KMS-11 (cell line): Measurements from ENCODE around the gene RENBP.

ENCODE experiments used
- H2AFZ ChIP-seq: fragments of 200-600 bp; sonication (generic); 2 replicates; pipeline ENCODE4 v1.6.1; 2016; ENCODE audit warnings: antibody characterized with exemption, mixed run types, low read depth
- H3K27ac ChIP-seq: fragments of 200-600 bp; sonication (generic); 2 replicates; pipeline ENCODE4 v1.6.1; 2016; ENCODE audit warnings: mild to moderate bottlenecking, mixed run types
- H3K27me3 ChIP-seq: fragments of 200-600 bp; sonication (generic); 2 replicates; pipeline ENCODE4 v1.6.1; 2017; ENCODE audit warnings: mild to moderate bottlenecking, low read depth, mixed run types, moderate library complexity; ENCODE audit not compliant: insufficient read depth
- H3K36me3 ChIP-seq: fragments of 200-600 bp; sonication (generic); 2 replicates; pipeline ENCODE4 v1.6.1; 2017; ENCODE audit warnings: mild to moderate bottlenecking, mixed run types; ENCODE audit not compliant: insufficient read depth
- H3K4me1 ChIP-seq: fragments of 200-600 bp; sonication (generic); 2 replicates; pipeline ENCODE4 v1.6.1; 2016; ENCODE audit warnings: mild to moderate bottlenecking, low read depth, mixed run types; ENCODE audit not compliant: poor library complexity, severe bottlenecking
- H3K4me2 ChIP-seq: fragments of 200-600 bp; sonication (generic); 2 replicates; pipeline ENCODE4 v1.7.0; 2016; ENCODE audit warnings: mild to moderate bottlenecking, mixed run types
- H3K4me3 ChIP-seq: fragments of 200-600 bp; sonication (generic); IDR thresholded peaks from 2 replicates; pipeline ENCODE4 v1.6.1; 2017; ENCODE audit warnings: low read depth, low read length, mixed read lengths; ENCODE audit not compliant: insufficient read depth
- H3K79me2 ChIP-seq: fragments of 200-600 bp; sonication (generic); 2 replicates; pipeline ENCODE4 v1.6.1; 2016; ENCODE audit warnings: low read depth, mixed run types; ENCODE audit not compliant: insufficient read depth
- H3K9ac ChIP-seq: fragments of 200-600 bp; sonication (generic); 2 replicates; pipeline ENCODE4 v1.6.1; 2016; ENCODE audit warnings: mild to moderate bottlenecking, mixed run types
- H4K20me1 ChIP-seq: fragments of 200-600 bp; sonication (generic); 2 replicates; pipeline ENCODE4 v1.6.1; 2016; ENCODE audit warnings: mild to moderate bottlenecking, mixed run types; ENCODE audit not compliant: insufficient read depth
- TF ChIP-seq, protein P1 (sequence below): fragments of 200-600 bp; sonication (generic); conservative IDR thresholded peaks from 2 replicates; pipeline ENCODE4 v1.6.1; 2017; ENCODE audit warnings: low read depth, mild to moderate bottlenecking, antibody characterized with exemption, low read length, moderate library complexity, mixed read lengths

RENBP gene

DNA sequence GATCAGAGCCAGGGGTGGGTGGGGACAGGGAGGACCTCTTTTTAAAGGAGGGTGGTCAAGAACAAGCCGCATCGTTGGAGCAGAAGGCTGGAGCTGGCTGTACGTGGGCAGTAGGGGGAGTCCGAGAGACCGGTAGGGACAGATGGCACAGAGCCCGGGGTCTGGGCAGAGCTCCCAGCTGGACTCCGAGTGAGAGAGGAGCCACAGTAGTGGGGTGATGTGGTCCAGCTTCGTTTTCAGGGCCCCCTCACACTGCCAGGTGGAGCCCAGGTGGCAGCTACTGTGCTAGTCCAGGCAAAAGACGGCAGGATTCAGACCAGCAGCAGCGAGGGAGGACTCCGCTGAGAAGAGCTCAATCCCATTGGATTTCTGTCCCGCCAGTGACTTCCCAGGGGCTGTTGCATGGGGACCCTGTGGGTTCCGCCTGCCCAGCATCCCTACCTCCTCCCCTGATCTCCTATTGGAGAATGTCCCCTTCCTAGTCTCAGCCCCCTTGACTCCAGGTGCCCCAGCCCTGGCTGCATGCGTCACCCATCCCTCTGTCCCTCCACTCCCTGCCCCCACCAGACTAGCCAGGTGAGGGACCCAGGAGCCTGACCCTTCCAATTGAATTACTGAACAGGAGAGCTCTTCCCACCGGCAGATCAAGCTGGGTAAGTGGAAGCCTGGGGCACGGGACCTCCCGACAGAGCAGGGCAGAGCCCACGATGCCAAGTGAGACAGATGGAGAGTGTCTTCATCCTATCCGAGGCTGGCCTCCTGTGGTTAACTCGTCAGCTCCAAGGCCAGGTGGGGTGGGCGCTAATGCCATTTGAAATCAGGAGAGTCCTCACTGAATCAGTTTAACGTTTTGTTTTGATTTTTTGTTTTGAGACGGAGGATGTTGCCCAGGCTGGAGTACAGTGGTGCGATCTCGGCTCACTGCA is 21.2 kb downstream of the RENBP start:
- Histone ChIP-seq H3K36me3 (no peaks in the 10 kb centered on the region), H3K4me1 (peaks cover 12% of the 10 kb centered on the region), H3K4me2 (peak overlapping the region; percentile 94; the same call in 1 of the 2 replicates), H4K20me1 (no peaks in the 10 kb centered on the region), H3K79me2 (peaks cover 43% of the 10 kb centered on the region), H2AFZ (no peak overlapping the region), H3K27ac (no peak overlapping the region), H3K4me3 (no peak overlapping the region), H3K27me3 (no peaks in the 10 kb centered on the region), H3K9ac (no peak overlapping the region)
- TF ChIP-seq, protein P1, sequence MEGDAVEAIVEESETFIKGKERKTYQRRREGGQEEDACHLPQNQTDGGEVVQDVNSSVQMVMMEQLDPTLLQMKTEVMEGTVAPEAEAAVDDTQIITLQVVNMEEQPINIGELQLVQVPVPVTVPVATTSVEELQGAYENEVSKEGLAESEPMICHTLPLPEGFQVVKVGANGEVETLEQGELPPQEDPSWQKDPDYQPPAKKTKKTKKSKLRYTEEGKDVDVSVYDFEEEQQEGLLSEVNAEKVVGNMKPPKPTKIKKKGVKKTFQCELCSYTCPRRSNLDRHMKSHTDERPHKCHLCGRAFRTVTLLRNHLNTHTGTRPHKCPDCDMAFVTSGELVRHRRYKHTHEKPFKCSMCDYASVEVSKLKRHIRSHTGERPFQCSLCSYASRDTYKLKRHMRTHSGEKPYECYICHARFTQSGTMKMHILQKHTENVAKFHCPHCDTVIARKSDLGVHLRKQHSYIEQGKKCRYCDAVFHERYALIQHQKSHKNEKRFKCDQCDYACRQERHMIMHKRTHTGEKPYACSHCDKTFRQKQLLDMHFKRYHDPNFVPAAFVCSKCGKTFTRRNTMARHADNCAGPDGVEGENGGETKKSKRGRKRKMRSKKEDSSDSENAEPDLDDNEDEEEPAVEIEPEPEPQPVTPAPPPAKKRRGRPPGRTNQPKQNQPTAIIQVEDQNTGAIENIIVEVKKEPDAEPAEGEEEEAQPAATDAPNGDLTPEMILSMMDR: no peak

DNA sequence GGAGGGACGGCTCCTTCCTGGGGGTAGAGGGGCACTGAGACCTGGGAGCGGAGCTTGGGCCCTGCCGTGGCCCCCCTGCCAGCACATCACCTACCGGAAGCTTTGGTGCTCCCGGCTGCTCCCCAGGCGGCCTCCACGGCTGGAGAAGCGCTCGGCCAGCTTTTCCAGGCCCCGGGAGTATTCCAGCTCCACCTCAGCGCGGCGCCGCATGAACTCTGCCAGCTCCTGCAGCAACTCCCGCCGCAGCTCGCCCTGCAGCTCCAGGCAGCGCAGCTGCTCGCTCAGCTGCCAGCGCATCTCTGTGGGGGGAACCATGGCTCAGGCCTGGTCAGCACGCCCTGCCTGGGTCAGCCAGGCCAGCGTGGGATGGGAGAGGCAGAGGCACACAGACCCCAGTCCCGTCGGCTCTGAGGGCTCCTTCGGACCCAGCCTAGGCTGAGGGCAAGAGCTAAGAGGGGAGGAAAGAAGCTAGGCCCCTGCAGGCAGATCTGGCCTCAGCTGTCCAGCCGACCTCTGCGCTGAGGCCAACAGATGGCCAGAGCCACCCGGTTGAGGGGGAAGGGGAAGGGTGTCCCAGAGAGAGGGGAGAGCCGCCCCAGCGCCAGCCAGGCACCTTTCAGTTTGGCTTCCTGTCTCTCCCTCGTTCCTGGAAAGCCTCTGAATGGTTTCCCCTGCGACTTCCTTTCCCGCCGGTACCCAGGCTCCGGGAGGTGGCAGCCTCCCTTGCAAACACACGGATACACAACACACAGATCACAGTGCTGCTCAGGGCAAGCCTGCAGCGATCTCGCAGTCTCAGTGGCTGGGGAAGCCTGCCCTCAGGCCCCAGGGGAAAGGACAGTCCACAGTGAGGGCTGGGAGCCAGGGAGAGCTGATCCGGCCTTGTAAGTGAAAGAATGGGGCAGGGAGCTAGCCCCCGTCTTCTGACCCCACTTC is 22.7 kb downstream of the RENBP start:
- TF ChIP-seq, protein P1: no peak
- H3K27me3 ChIP-seq: no peaks in the 10 kb centered on the region
- no peak overlapping the region for H2AFZ ChIP-seq
- no peak overlapping the region for H3K27ac ChIP-seq
- H3K4me2 ChIP-seq: no peak overlapping the region
- no peak overlapping the region for H3K9ac ChIP-seq
- no peaks in the 10 kb centered on the region for H4K20me1 ChIP-seq
- no peaks in the 10 kb centered on the region for H3K36me3 ChIP-seq
- no peak overlapping the region for H3K4me3 ChIP-seq
- peaks cover 43% of the 10 kb centered on the region for H3K79me2 ChIP-seq
- peaks cover 12% of the 10 kb centered on the region for H3K4me1 ChIP-seq

DNA sequence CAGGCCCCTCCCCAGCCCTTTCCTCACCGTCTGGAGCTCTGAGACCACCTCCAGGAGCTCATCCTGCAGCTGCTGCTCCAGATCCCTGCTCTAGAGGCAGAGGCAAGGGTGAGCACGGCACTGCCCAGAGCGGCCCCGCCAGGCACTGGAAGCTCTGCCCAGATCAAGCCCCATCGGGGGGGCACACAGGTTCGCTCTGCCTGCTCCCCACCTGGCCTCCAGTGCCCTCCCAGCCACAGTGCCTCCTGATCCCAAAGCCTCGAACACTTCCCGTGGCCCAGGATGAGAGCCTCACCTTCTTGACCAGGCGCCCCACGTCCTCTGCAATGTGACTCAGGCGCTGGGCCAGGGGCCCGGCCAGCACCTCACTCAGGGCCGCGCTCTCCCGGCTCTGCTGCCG is 23.4 kb downstream of the RENBP start:
- Histone ChIP-seq H3K27ac (no peak overlapping the region), H4K20me1 (no peaks in the 10 kb centered on the region), H3K4me1 (peaks cover 12% of the 10 kb centered on the region), H3K9ac (no peak overlapping the region), H3K4me3 (no peak overlapping the region), H3K79me2 (peaks cover 43% of the 10 kb centered on the region), H3K4me2 (no peak overlapping the region), H2AFZ (no peak overlapping the region), H3K36me3 (no peaks in the 10 kb centered on the region), H3K27me3 (no peaks in the 10 kb centered on the region)
- TF ChIP-seq, protein P1: no peak

DNA sequence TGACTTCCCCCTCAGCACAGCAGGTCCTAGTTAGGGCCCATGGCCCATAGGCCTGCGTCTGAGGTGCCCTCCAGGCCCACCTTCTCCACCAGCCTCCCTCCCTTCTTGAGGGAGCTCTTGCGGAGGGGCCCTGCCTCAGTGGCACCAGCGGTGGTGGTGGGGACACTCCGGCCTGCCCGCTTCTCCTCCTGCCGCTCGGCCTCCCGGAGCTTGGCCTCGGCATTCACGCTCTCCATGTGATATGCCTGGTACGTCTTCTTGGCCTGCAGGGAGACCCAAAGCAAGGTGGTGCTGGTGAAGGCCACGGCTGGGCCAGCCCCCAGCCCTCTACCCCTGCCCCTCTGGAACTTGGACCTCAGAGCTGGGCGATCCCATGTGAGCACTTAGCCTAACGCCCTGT is 23.9 kb downstream of the RENBP start:
- Histone ChIP-seq H3K4me1 (peaks cover 12% of the 10 kb centered on the region), H3K79me2 (peaks cover 40% of the 10 kb centered on the region), H3K4me2 (no peak overlapping the region), H3K27me3 (no peaks in the 10 kb centered on the region), H2AFZ (no peak overlapping the region), H3K36me3 (no peaks in the 10 kb centered on the region), H3K27ac (no peak overlapping the region), H3K4me3 (no peak overlapping the region), H4K20me1 (no peaks in the 10 kb centered on the region), H3K9ac (no peak overlapping the region)
- TF ChIP-seq, protein P1: no peak
